ENCODE results near the gene LMNTD1.
"Not testable (repeated sequence)": the region's sequence is repeated elsewhere in the genome, so short reads cannot be mapped to it uniquely, and the experiment has no call there.

The LMNTD1 gene

GRCh38 chr12:25426821-25427220 is 126.3 kb downstream of the LMNTD1 start:
- DNase-seq: not testable (repeated sequence)
